ENCODE results near the gene UPB1.
"Not testable (repeated sequence)": the region's sequence is repeated elsewhere in the genome, so short reads cannot be mapped to it uniquely, and the experiment has no call there.

UPB1 gene

GRCh38 chr22:24466716-24467328 lies 28.3 kb upstream of the UPB1 start:
- Mint-ChIP-seq H3K27me3 (no peaks in the 10 kb centered on the region), H3K4me3 (no peak overlapping the region), H3K27ac (no peak overlapping the region), H3K36me3 (ENCODE audit: low read depth) (no peaks in the 10 kb centered on the region), H3K9me3 (no peaks in the 10 kb centered on the region), H3K4me1 (ENCODE audit: low read depth) (peaks cover 15% of the 10 kb centered on the region)
- DNase-seq: no peak

DNA sequence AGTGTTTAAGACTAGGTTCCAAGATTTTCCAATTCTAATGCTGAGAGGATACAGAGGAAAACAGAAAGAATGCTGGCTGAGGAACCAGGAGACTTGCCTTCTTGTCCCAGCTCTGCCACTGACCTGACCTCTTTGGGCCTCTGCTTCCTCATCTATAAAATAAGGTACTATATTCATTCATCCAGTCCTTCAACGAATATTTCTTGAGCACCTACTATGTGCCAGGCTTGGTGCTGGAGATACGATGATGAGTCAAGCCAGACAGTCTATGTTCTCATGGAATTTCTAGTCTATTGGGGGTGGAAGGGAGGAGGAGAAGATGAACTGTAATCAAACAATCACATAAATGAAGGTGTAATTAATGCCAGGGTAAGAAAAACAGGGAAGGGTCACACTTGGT lies 27.8 kb upstream of the UPB1 start:
- Mint-ChIP-seq H3K9me3 (no peaks in the 10 kb centered on the region), H3K4me3 (no peak overlapping the region), H3K36me3 (ENCODE audit: low read depth) (no peaks in the 10 kb centered on the region), H3K4me1 (ENCODE audit: low read depth) (peaks cover 15% of the 10 kb centered on the region), H3K27me3 (no peaks in the 10 kb centered on the region), H3K27ac (no peak overlapping the region)
- no peak for DNase-seq

- H3K9me3 Mint-ChIP-seq: peaks cover 3% of the 10 kb centered on the region
- H3K36me3 Mint-ChIP-seq (ENCODE audit: low read depth): no peaks in the 10 kb centered on the region
- H3K27ac Mint-ChIP-seq: no peak overlapping the region
- no peak overlapping the region for H3K4me3 Mint-ChIP-seq
- H3K27me3 Mint-ChIP-seq: no peaks in the 10 kb centered on the region
- H3K4me1 Mint-ChIP-seq (ENCODE audit: low read depth): peaks cover 3% of the 10 kb centered on the region
- DNase-seq: no peak
Observed at GRCh38 chr22:24471570-24471969, 23.6 kb upstream of the UPB1 start.

DNA sequence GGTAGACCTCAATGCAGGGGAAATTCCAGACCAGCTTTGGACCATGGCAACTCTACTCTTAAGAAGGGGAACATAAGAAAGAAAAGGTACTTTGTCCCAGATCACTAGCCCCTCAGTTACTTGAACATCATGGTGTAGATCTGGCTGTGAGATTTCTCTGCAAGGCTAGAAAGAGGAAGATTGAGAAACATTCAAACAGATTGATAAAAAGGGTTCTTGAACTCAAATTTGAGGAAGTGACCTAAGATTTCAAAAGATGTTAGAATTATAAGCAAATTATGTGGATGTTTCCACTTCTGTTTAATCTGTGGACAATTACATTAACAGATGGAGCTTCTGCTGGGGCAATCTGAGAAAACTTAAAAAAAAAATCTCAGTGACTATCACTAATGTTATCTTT lies 21.8 kb upstream of the UPB1 start:
- H3K4me3 Mint-ChIP-seq: no peak overlapping the region
- H3K9me3 Mint-ChIP-seq: peaks cover 3% of the 10 kb centered on the region
- no peaks in the 10 kb centered on the region for H3K36me3 Mint-ChIP-seq (ENCODE audit: low read depth)
- no peaks in the 10 kb centered on the region for H3K4me1 Mint-ChIP-seq (ENCODE audit: low read depth)
- H3K27ac Mint-ChIP-seq: no peak overlapping the region
- no peak for DNase-seq
- H3K27me3 Mint-ChIP-seq: no peaks in the 10 kb centered on the region

GRCh38 chr22:24474221-24474620 lies 20.9 kb upstream of the UPB1 start:
- Mint-ChIP-seq H3K4me3 (no peak overlapping the region), H3K36me3 (ENCODE audit: low read depth) (no peaks in the 10 kb centered on the region), H3K27ac (no peak overlapping the region), H3K4me1 (ENCODE audit: low read depth) (no peaks in the 10 kb centered on the region), H3K27me3 (no peaks in the 10 kb centered on the region), H3K9me3 (peaks cover 3% of the 10 kb centered on the region)
- no peak for DNase-seq

DNA sequence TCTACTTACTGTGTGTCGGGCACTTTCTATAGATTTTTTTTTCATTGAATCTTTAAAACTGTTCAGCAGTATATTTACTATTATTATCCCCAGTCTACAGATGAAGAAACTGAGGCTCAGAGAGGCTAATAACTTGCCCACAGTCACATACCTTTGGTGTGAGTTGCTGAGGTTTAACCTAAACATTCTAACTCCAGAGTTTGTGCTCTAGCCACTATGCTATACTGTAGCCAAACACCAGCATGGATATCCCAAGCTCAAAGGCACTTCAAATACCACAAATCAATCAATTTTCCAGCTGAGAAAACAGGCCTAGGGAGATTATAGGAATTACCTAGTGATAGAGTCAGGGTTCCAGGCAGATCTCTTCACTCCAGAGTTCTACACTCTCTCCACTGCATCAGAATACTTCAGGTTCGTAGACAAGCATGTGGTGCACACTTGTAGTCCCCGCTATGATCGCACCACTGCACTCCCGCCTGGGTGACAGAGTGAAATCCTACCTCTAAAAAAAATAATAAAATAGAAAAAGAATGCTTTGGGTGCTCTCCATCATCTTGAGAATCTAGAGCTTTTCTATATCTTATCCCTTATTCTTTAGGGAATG lies 20.4 kb upstream of the UPB1 start:
- Mint-ChIP-seq H3K4me3 (no peak overlapping the region), H3K9me3 (peaks cover 3% of the 10 kb centered on the region), H3K4me1 (ENCODE audit: low read depth) (no peaks in the 10 kb centered on the region), H3K36me3 (ENCODE audit: low read depth) (no peaks in the 10 kb centered on the region), H3K27me3 (no peaks in the 10 kb centered on the region), H3K27ac (no peak overlapping the region)
- DNase-seq: no peak

DNA sequence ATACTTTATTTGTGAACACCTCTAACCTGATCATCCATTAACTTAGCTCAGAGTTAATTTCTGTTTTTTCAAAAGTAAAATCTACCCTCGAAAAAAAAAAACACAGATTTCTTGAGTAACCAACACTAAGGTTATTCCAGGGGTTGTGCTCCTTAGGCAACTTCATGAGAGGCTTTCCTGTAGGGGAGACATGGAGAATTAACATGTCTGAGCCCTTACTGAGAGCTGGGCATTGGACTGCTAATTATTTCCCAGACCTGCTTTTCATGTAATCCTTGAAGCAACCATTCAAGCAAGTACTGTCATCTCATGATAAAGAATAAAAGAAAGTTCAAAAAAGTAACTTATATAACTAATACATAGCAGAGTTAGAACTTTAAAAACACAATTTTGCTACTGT lies 13.5 kb upstream of the UPB1 start:
- Mint-ChIP-seq H3K27me3 (no peaks in the 10 kb centered on the region), H3K9me3 (no peaks in the 10 kb centered on the region), H3K27ac (no peak overlapping the region), H3K36me3 (ENCODE audit: low read depth) (no peaks in the 10 kb centered on the region), H3K4me3 (no peak overlapping the region), H3K4me1 (ENCODE audit: low read depth) (peaks cover 21% of the 10 kb centered on the region)
- no peak for DNase-seq

GRCh38 chr22:24482575-24482974 lies 12.6 kb upstream of the UPB1 start:
- DNase-seq: no peak
- H3K9me3 Mint-ChIP-seq: no peaks in the 10 kb centered on the region

GRCh38 chr22:24482998-24483397 lies 12.1 kb upstream of the UPB1 start:
- Mint-ChIP-seq H3K4me3 (no peak overlapping the region), H3K36me3 (ENCODE audit: low read depth) (no peaks in the 10 kb centered on the region), H3K9me3 (no peaks in the 10 kb centered on the region), H3K27me3 (no peaks in the 10 kb centered on the region), H3K27ac (no peak overlapping the region), H3K4me1 (ENCODE audit: low read depth) (peaks cover 30% of the 10 kb centered on the region)
- DNase-seq: no peak

More at GRCh38 chr22:24482575-24482974, 12.6 kb upstream of the UPB1 start:
- H3K27ac Mint-ChIP-seq: no peak overlapping the region
- H3K4me3 Mint-ChIP-seq: no peak overlapping the region
- H3K27me3 Mint-ChIP-seq: no peaks in the 10 kb centered on the region
- H3K36me3 Mint-ChIP-seq (ENCODE audit: low read depth): no peaks in the 10 kb centered on the region
- peaks cover 29% of the 10 kb centered on the region for H3K4me1 Mint-ChIP-seq (ENCODE audit: low read depth)

- no peak for DNase-seq
- Mint-ChIP-seq H3K27ac (peak overlapping the region; percentile 8), H3K4me3 (no peak overlapping the region), H3K9me3 (no peaks in the 10 kb centered on the region), H3K36me3 (ENCODE audit: low read depth) (no peaks in the 10 kb centered on the region), H3K4me1 (ENCODE audit: low read depth) (peaks cover 30% of the 10 kb centered on the region), H3K27me3 (no peaks in the 10 kb centered on the region)
Observed at GRCh38 chr22:24483976-24484545, 11.1 kb upstream of the UPB1 start.

- Mint-ChIP-seq H3K4me3 (no peak overlapping the region), H3K27ac (no peak overlapping the region), H3K36me3 (ENCODE audit: low read depth) (no peaks in the 10 kb centered on the region), H3K9me3 (no peaks in the 10 kb centered on the region), H3K27me3 (no peaks in the 10 kb centered on the region), H3K4me1 (ENCODE audit: low read depth) (peaks cover 30% of the 10 kb centered on the region)
- no peak for DNase-seq
Observed at GRCh38 chr22:24485170-24485569, 10.0 kb upstream of the UPB1 start.

GRCh38 chr22:24485608-24486007 lies 9.5 kb upstream of the UPB1 start:
- no peak for DNase-seq
- Mint-ChIP-seq H3K4me1 (ENCODE audit: low read depth) (peaks cover 30% of the 10 kb centered on the region), H3K27me3 (no peaks in the 10 kb centered on the region), H3K36me3 (ENCODE audit: low read depth) (no peaks in the 10 kb centered on the region), H3K9me3 (no peaks in the 10 kb centered on the region), H3K4me3 (no peak overlapping the region), H3K27ac (no peak overlapping the region)

DNA sequence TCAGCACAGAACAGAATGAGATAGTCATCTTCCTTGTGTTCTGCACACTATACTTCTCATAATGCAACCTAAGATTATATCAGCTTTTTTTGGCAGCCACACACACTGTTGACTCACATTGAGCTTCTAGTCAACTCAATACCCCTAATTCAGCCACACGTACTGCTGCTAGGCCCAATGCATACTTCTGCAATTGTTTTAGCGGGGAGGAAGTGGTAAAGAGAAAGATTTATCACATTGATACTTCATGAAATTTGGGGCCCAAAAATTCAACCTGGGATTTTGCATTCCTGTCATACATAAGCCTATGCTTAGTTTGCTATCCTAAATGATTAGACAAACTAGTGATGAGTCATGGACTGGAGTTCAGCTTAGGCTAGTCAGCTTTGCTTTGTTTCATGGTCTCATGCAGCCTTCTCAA lies 8.6 kb upstream of the UPB1 start:
- H3K27ac Mint-ChIP-seq: peak overlapping the region; percentile 79
- no peak for DNase-seq
- H3K36me3 Mint-ChIP-seq (ENCODE audit: low read depth): no peaks in the 10 kb centered on the region
- no peaks in the 10 kb centered on the region for H3K9me3 Mint-ChIP-seq
- H3K4me3 Mint-ChIP-seq: no peak overlapping the region
- H3K27me3 Mint-ChIP-seq: no peaks in the 10 kb centered on the region
- peaks cover 30% of the 10 kb centered on the region for H3K4me1 Mint-ChIP-seq (ENCODE audit: low read depth)

GRCh38 chr22:24489011-24489410 lies 6.1 kb upstream of the UPB1 start:
- H3K27me3 Mint-ChIP-seq: peaks cover 14% of the 10 kb centered on the region

DNA sequence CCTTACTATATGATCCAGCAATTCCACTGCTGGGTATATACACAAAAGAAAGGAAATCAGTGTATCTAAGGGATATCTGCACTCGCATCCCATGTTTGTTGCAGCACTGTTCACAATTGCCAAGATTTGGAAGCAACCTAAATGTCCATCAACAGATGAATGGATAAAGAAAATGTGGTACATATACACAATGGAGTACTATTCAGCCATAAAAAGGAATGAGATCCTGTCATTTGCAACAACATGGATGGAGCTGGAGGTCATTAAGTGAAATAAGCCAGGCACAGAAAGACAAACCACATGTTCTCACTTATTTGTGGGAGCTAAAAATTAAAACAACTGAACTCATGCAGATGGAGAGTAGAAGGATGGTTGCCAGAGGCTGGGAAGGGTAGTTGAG lies 5.7 kb upstream of the UPB1 start:
- not testable (repeated sequence) for H3K4me3 Mint-ChIP-seq; H3K9me3 Mint-ChIP-seq; H3K36me3 Mint-ChIP-seq (ENCODE audit: low read depth); DNase-seq; H3K27ac Mint-ChIP-seq
- Mint-ChIP-seq H3K27me3 (peaks cover 17% of the 10 kb centered on the region), H3K4me1 (ENCODE audit: low read depth) (peaks cover 19% of the 10 kb centered on the region)

More at GRCh38 chr22:24489011-24489410, 6.1 kb upstream of the UPB1 start:
- Mint-ChIP-seq H3K4me3 (no peak overlapping the region), H3K9me3 (no peaks in the 10 kb centered on the region), H3K27ac (no peak overlapping the region), H3K4me1 (ENCODE audit: low read depth) (peaks cover 19% of the 10 kb centered on the region), H3K36me3 (ENCODE audit: low read depth) (no peaks in the 10 kb centered on the region)
- DNase-seq: no peak
